NCI-H2196 (cell line): ENCODE results near the gene MEGF11.

Source experiments
- DNase-seq: peaks from one replicate; lab custom pipeline; 2025; ENCODE audit not compliant: unreplicated experiment; lab: John Stamatoyannopoulos, UW

Gene MEGF11

GRCh38 chr15:66219339-66219738 lies 34.2 kb downstream of the MEGF11 start:
- DNase-seq, result no peak

- DNase-seq, result no peak
Measured at GRCh38 chr15:66216806-66217205, 36.7 kb downstream of the MEGF11 start.

- DNase-seq, result no peak
Measured at GRCh38 chr15:66215811-66216210, 37.7 kb downstream of the MEGF11 start.

GRCh38 chr15:66214246-66214645 lies 39.3 kb downstream of the MEGF11 start:
- no peak for DNase-seq

- DNase-seq, result no peak
Measured at GRCh38 chr15:66212563-66212921, 41.0 kb downstream of the MEGF11 start.

- no peak for DNase-seq
Measured at GRCh38 chr15:66211670-66212562, 41.6 kb downstream of the MEGF11 start.

GRCh38 chr15:66210684-66211083 lies 42.9 kb downstream of the MEGF11 start:
- DNase-seq, result no peak

- DNase-seq, result no peak
Measured at GRCh38 chr15:66198757-66199156, 54.8 kb downstream of the MEGF11 start.

GRCh38 chr15:66196602-66197001 lies 56.9 kb downstream of the MEGF11 start:
- DNase-seq, result no peak

- no peak for DNase-seq
Measured at GRCh38 chr15:66195621-66196230, 57.8 kb downstream of the MEGF11 start.

GRCh38 chr15:66193066-66193465 lies 60.5 kb downstream of the MEGF11 start:
- DNase-seq, result no peak

GRCh38 chr15:66190746-66191145 lies 62.8 kb downstream of the MEGF11 start:
- no peak for DNase-seq

- DNase-seq, result no peak
Measured at GRCh38 chr15:66189291-66189690, 64.3 kb downstream of the MEGF11 start.

- DNase-seq, result no peak
Measured at GRCh38 chr15:66188464-66188863, 65.1 kb downstream of the MEGF11 start.

- no peak for DNase-seq
Measured at GRCh38 chr15:66187271-66187670, 66.3 kb downstream of the MEGF11 start.

GRCh38 chr15:66186049-66186825 lies 67.3 kb downstream of the MEGF11 start:
- no peak for DNase-seq

- no peak for DNase-seq
Measured at GRCh38 chr15:66184936-66185790, 68.4 kb downstream of the MEGF11 start.

GRCh38 chr15:66184492-66184891 lies 69.1 kb downstream of the MEGF11 start:
- DNase-seq, result no peak

- no peak for DNase-seq
Measured at GRCh38 chr15:66180531-66181097, 72.9 kb downstream of the MEGF11 start.

GRCh38 chr15:66178531-66178910 lies 75.0 kb downstream of the MEGF11 start:
- no peak for DNase-seq
